ENCODE measurements around the gene GOLM1. TPM values are rescaled to one million over a fixed set of nuclear protein-coding genes. Genes with fewer than 3 reads are reported as not detected.

The GOLM1 gene
- total RNA-seq, 1 experiment from 2014 or later, result not detected

DNA sequence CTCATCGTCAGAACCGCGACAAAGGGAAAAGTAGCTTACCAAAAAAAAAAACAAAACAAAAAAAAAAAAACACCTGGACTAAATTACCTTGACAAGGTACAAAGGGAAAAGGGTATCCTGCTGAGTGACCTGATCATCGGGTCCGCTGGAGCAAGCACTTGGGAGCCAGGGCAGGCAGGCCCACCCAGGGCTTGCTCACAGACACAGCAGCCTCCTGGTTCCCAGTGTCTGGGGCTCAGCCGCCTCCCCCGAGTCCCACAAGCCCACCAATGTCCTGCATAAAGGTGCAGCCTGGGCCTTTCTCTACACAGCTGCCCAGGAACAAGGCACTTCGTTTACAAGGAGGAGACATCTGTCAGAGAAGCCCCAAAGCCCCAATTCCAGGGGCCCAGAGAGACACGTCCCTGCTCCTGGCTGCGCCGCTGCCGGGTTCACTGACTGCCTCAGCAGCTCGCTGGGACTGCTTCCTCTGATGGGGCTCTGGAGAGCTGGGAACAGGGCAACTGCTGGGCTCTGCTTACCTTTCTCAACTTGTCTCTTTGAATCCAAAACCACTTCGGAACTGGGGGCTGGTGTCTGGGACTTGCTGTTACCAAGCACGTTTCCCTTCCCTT, 63.4 kb downstream of the GOLM1 start:
- no peaks in the 10 kb centered on the region for H3K36me3 ChIP-seq (ENCODE audit: insufficient read depth, low read length)
- no peak overlapping the region for H3K27ac ChIP-seq (ENCODE audit: low read length)
- no peaks in the 10 kb centered on the region for H3K9me2 ChIP-seq (replicated peaks; ENCODE audit: insufficient read depth, low read length)
- no peak overlapping the region for H3K9ac ChIP-seq (ENCODE audit: low read length)
- H3K79me2 ChIP-seq (ENCODE audit: low read length), result no peaks in the 10 kb centered on the region
- no peak for DNase-seq
- no peaks in the 10 kb centered on the region for H4K20me1 ChIP-seq (ENCODE audit: insufficient read depth, low read depth, low read length)
- H3K4me3 ChIP-seq (ENCODE audit: low read length), result no peak overlapping the region
- H3K4me2 ChIP-seq (ENCODE audit: low read depth, low read length, poor library complexity, severe bottlenecking), result no peak overlapping the region
- no peaks in the 10 kb centered on the region for H3K9me3 ChIP-seq (ENCODE audit: low read length)
- no peak overlapping the region for H2AFZ ChIP-seq (ENCODE audit: low read length)
- no peaks in the 10 kb centered on the region for H3K27me3 ChIP-seq (ENCODE audit: low read length)
- H3K4me1 ChIP-seq (ENCODE audit: low read length), result no peaks in the 10 kb centered on the region

- no peaks in the 10 kb centered on the region for H3K4me1 ChIP-seq (ENCODE audit: low read length)
- no peak overlapping the region for H3K9ac ChIP-seq (ENCODE audit: low read length)
- H3K36me3 ChIP-seq (ENCODE audit: insufficient read depth, low read length), result no peaks in the 10 kb centered on the region
- no peaks in the 10 kb centered on the region for H3K79me2 ChIP-seq (ENCODE audit: low read length)
- no peak overlapping the region for H3K4me3 ChIP-seq (ENCODE audit: low read length)
- peak; percentile 76 for DNase-seq
- no peak overlapping the region for H3K27ac ChIP-seq (ENCODE audit: low read length)
- no peak overlapping the region for H3K4me2 ChIP-seq (ENCODE audit: low read depth, low read length, poor library complexity, severe bottlenecking)
- no peaks in the 10 kb centered on the region for H3K9me2 ChIP-seq (replicated peaks; ENCODE audit: insufficient read depth, low read length)
- H4K20me1 ChIP-seq (ENCODE audit: insufficient read depth, low read depth, low read length), result no peaks in the 10 kb centered on the region
- H3K27me3 ChIP-seq (ENCODE audit: low read length), result no peaks in the 10 kb centered on the region
- H3K9me3 ChIP-seq (ENCODE audit: low read length), result no peaks in the 10 kb centered on the region
- H2AFZ ChIP-seq (ENCODE audit: low read length), result no peak overlapping the region
These were observed 64.3 kb downstream of the GOLM1 start for GRCh38 chr9:86034863-86035734.

DNA sequence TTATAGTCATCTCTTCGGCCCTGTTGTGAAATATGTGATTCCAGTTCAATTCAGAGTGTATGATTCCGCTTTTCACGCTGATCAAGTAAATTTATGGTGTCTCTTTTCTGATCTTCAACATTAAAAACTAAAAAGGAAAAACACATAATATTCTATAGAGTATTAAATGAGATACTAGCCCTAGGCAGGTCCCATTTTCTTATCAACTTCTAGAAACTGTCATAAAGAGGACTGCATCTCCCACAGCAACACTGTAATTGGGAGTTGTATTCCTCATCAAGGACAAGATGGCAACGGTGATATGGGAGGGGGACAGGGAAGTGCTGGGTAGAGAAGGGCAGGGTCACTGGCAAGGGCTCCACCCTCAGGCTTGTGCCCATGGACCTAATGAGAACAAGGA, 71.6 kb downstream of the GOLM1 start:
- Histone ChIP-seq H3K79me2 (ENCODE audit: low read length) (no peaks in the 10 kb centered on the region), H3K27me3 (ENCODE audit: low read length) (no peaks in the 10 kb centered on the region), H2AFZ (ENCODE audit: low read length) (no peak overlapping the region), H3K27ac (ENCODE audit: low read length) (no peak overlapping the region), H3K9me2 (replicated peaks; ENCODE audit: insufficient read depth, low read length) (no peaks in the 10 kb centered on the region), H3K36me3 (ENCODE audit: insufficient read depth, low read length) (peaks cover 18% of the 10 kb centered on the region; the same call in 1 of the 2 replicates), H4K20me1 (ENCODE audit: insufficient read depth, low read depth, low read length) (no peaks in the 10 kb centered on the region), H3K4me1 (ENCODE audit: low read length) (no peaks in the 10 kb centered on the region), H3K9ac (ENCODE audit: low read length) (no peak overlapping the region), H3K4me2 (ENCODE audit: low read depth, low read length, poor library complexity, severe bottlenecking) (no peak overlapping the region), H3K4me3 (ENCODE audit: low read length) (no peak overlapping the region), H3K9me3 (ENCODE audit: low read length) (no peaks in the 10 kb centered on the region)
- no peak for DNase-seq

DNA sequence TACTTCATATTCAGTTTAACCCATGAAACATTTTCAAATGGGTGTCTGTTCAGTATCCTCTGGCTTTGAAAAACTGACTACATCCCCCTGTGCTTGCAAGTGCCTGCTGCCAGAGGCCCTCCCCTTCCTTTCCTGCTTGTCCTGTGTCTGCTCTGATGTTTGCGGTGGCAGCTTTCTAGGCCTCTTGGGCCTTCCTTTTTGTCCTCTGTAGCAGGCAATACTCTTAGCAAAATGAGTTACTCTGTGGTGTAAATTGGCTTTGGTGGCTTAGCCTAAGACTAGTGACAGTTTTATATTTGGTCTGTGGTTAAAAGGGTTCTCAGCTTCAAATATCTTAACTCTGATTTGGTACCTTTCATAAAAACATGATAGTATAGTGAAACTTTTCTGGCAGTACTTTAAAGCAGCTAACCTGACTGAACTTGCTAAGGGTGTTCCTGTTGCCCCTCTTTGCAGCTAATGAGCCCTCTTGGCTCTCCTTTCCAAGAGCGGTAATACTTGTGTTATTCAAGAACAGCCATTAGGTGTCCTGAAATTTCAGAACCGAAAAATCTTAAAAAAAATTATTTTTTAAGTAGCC, 76.6 kb downstream of the GOLM1 start:
- Histone ChIP-seq H3K27me3 (ENCODE audit: low read length) (no peaks in the 10 kb centered on the region), H3K9ac (ENCODE audit: low read length) (no peak overlapping the region), H3K79me2 (ENCODE audit: low read length) (no peaks in the 10 kb centered on the region), H3K4me2 (ENCODE audit: low read depth, low read length, poor library complexity, severe bottlenecking) (no peak overlapping the region), H3K36me3 (ENCODE audit: insufficient read depth, low read length) (peaks cover 49% of the 10 kb centered on the region; the same call in 1 of the 2 replicates), H4K20me1 (ENCODE audit: insufficient read depth, low read depth, low read length) (no peaks in the 10 kb centered on the region), H2AFZ (ENCODE audit: low read length) (no peak overlapping the region), H3K27ac (ENCODE audit: low read length) (no peak overlapping the region), H3K4me3 (ENCODE audit: low read length) (no peak overlapping the region), H3K9me3 (ENCODE audit: low read length) (no peaks in the 10 kb centered on the region), H3K9me2 (replicated peaks; ENCODE audit: insufficient read depth, low read length) (no peaks in the 10 kb centered on the region), H3K4me1 (ENCODE audit: low read length) (no peaks in the 10 kb centered on the region)
- DNase-seq, result no peak

DNA sequence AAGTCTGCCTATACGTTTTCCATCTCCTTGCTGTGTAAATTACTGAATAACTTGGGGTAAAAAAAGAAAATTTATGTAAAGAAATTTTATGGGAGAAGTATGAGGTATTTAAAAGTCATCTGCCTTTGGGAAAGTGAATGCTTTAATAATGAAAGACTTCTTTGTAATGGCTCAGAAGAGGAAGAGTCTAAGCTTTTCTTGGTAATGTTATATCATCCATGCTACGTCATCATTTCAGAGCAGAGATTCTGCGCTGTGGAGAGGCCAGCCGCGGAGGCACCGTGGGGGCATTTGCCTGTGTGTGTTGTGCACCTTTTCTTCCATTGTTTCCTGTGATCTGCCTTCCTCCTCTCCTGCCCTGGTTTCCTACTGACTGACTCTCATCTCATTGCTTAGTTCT, 78.2 kb downstream of the GOLM1 start:
- Histone ChIP-seq H3K4me1 (ENCODE audit: low read length) (no peaks in the 10 kb centered on the region), H3K36me3 (ENCODE audit: insufficient read depth, low read length) (peaks cover 45% of the 10 kb centered on the region; the same call in 1 of the 2 replicates), H3K4me3 (ENCODE audit: low read length) (no peak overlapping the region), H3K79me2 (ENCODE audit: low read length) (no peaks in the 10 kb centered on the region), H3K9ac (ENCODE audit: low read length) (no peak overlapping the region), H3K4me2 (ENCODE audit: low read depth, low read length, poor library complexity, severe bottlenecking) (no peak overlapping the region), H2AFZ (ENCODE audit: low read length) (no peak overlapping the region), H3K27me3 (ENCODE audit: low read length) (no peaks in the 10 kb centered on the region), H3K9me3 (ENCODE audit: low read length) (no peaks in the 10 kb centered on the region), H4K20me1 (ENCODE audit: insufficient read depth, low read depth, low read length) (no peaks in the 10 kb centered on the region), H3K27ac (ENCODE audit: low read length) (no peak overlapping the region), H3K9me2 (replicated peaks; ENCODE audit: insufficient read depth, low read length) (no peaks in the 10 kb centered on the region)
- no peak for DNase-seq

GRCh38 chr9:86020731-86021130, 78.6 kb downstream of the GOLM1 start:
- Histone ChIP-seq H3K4me2 (ENCODE audit: low read depth, low read length, poor library complexity, severe bottlenecking) (no peak overlapping the region), H3K9me2 (replicated peaks; ENCODE audit: insufficient read depth, low read length) (no peaks in the 10 kb centered on the region), H3K27ac (ENCODE audit: low read length) (no peak overlapping the region), H3K4me3 (ENCODE audit: low read length) (no peak overlapping the region), H2AFZ (ENCODE audit: low read length) (no peak overlapping the region), H3K36me3 (ENCODE audit: insufficient read depth, low read length) (peaks cover 43% of the 10 kb centered on the region; the same call in 1 of the 2 replicates), H3K9ac (ENCODE audit: low read length) (no peak overlapping the region), H3K79me2 (ENCODE audit: low read length) (no peaks in the 10 kb centered on the region), H3K9me3 (ENCODE audit: low read length) (no peaks in the 10 kb centered on the region), H3K4me1 (ENCODE audit: low read length) (no peaks in the 10 kb centered on the region), H3K27me3 (ENCODE audit: low read length) (no peaks in the 10 kb centered on the region), H4K20me1 (ENCODE audit: insufficient read depth, low read depth, low read length) (no peaks in the 10 kb centered on the region)
- no peak for DNase-seq

DNA sequence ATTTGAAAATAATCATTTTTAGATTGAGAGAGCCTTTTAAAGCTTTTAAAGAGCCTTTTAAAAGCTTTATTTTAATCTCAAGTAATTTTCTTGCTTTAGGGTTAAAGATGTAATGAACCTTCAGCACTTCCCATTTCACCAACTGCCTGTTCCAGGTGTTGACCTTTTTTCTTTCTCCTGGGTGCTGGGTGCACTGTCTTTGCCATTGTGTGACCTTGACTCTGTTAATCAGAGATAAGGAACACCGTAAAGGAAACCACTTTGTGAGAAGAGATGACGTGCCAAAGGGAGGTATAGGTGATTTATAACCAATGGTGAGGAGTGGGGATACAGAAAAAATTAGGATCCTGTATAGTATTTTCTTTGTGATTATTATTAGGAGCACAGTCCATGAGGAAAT, 90.2 kb downstream of the GOLM1 start:
- no peaks in the 10 kb centered on the region for H3K4me1 ChIP-seq (ENCODE audit: low read length)
- no peak overlapping the region for H3K4me2 ChIP-seq (ENCODE audit: low read depth, low read length, poor library complexity, severe bottlenecking)
- no peaks in the 10 kb centered on the region for H3K9me2 ChIP-seq (replicated peaks; ENCODE audit: insufficient read depth, low read length)
- H3K27ac ChIP-seq (ENCODE audit: low read length), result no peak overlapping the region
- no peak overlapping the region for H2AFZ ChIP-seq (ENCODE audit: low read length)
- peaks cover 4% of the 10 kb centered on the region; the same call in 1 of the 2 replicates for H3K9me3 ChIP-seq (ENCODE audit: low read length)
- no peaks in the 10 kb centered on the region for H4K20me1 ChIP-seq (ENCODE audit: insufficient read depth, low read depth, low read length)
- H3K36me3 ChIP-seq (ENCODE audit: insufficient read depth, low read length), result peaks cover 36% of the 10 kb centered on the region
- no peak for DNase-seq
- no peak overlapping the region for H3K4me3 ChIP-seq (ENCODE audit: low read length)
- no peaks in the 10 kb centered on the region for H3K79me2 ChIP-seq (ENCODE audit: low read length)
- H3K9ac ChIP-seq (ENCODE audit: low read length), result no peak overlapping the region
- no peaks in the 10 kb centered on the region for H3K27me3 ChIP-seq (ENCODE audit: low read length)

GRCh38 chr9:86005253-86005775, 94.0 kb downstream of the GOLM1 start:
- H2AFZ ChIP-seq (ENCODE audit: low read length), result no peak overlapping the region
- H3K4me1 ChIP-seq (ENCODE audit: low read length), result no peaks in the 10 kb centered on the region
- no peaks in the 10 kb centered on the region for H4K20me1 ChIP-seq (ENCODE audit: insufficient read depth, low read depth, low read length)
- no peak overlapping the region for H3K4me2 ChIP-seq (ENCODE audit: low read depth, low read length, poor library complexity, severe bottlenecking)
- H3K79me2 ChIP-seq (ENCODE audit: low read length), result peaks cover 25% of the 10 kb centered on the region
- H3K27me3 ChIP-seq (ENCODE audit: low read length), result no peaks in the 10 kb centered on the region
- H3K36me3 ChIP-seq (ENCODE audit: insufficient read depth, low read length), result peaks cover 51% of the 10 kb centered on the region
- no peak for DNase-seq
- H3K9me2 ChIP-seq (replicated peaks; ENCODE audit: insufficient read depth, low read length), result no peaks in the 10 kb centered on the region
- no peak overlapping the region for H3K4me3 ChIP-seq (ENCODE audit: low read length)
- H3K27ac ChIP-seq (ENCODE audit: low read length), result no peak overlapping the region
- peaks cover 4% of the 10 kb centered on the region; the same call in 1 of the 2 replicates for H3K9me3 ChIP-seq (ENCODE audit: low read length)
- H3K9ac ChIP-seq (ENCODE audit: low read length), result no peak overlapping the region
